GM19324 (cell line): ENCODE measurements around the gene DDX41.

Experiments
- ATAC-seq: cut with Tn5 transposase; IDR thresholded peaks from one replicate; pipeline ENCODE4 v1.9.1; 2021; ENCODE audit warnings: mild to moderate bottlenecking, moderate library complexity; ENCODE audit not compliant: unreplicated experiment, low FRiP score

DDX41 gene

DNA sequence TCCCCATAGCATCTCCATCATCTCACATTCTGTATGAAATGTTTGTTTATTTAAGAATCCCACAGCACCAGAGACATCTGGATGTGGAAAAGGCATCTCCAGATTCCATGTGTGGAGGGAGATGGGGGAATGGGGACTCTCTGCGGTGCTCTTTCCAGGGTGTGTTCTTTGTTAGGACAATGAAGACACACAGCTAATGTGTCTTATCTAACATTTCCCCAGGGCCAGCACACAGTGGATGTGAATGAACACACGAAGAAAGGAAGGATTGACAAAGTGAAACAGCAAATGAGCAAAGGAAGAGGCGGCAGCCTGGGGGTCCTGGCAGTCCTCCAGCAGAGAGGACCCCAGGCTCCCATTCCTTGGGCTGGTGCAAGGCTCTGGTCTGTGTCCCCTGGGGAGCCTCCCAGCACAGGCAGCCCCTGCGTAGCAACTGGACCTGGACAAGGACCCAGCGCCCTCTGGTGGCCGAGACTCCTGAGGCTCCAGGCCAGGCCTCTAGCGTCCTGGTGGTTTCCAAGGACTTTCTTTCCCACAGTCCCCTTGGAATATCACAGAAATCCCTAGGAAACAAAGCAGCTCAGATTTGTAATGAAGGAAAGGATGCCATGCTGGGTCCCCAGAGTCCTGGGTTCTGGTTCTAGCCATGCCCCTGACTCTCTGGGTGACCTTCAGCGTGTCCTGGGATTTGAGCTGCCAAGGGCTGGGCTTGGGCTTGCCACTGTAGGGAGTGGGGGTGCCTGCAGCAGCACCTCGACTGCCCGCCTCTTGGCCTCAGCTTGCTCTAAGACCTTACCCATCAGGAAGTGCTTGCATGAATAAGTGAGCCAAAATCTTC lies 15.9 kb downstream of the DDX41 start:
- no peak for ATAC-seq

DNA sequence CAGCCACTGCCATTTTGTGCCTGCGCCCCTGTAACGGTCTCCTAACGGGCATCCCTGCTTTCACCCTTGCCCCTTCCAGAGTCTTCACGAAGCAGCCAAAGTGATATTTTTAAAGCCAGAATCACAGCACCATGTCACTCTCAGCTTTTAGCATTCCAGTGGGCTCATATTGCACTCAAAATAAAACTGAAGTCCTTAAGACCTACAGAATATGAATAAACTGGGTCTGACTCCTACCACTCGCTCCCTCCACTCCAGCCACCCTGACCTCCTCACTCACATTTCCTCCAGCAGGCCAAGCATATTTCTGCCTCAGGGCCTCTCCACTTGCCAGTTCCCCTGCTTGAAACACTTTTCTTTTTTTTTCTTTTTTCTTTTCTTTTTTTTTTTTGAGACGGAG lies 16.9 kb downstream of the DDX41 start:
- ATAC-seq: no peak

DNA sequence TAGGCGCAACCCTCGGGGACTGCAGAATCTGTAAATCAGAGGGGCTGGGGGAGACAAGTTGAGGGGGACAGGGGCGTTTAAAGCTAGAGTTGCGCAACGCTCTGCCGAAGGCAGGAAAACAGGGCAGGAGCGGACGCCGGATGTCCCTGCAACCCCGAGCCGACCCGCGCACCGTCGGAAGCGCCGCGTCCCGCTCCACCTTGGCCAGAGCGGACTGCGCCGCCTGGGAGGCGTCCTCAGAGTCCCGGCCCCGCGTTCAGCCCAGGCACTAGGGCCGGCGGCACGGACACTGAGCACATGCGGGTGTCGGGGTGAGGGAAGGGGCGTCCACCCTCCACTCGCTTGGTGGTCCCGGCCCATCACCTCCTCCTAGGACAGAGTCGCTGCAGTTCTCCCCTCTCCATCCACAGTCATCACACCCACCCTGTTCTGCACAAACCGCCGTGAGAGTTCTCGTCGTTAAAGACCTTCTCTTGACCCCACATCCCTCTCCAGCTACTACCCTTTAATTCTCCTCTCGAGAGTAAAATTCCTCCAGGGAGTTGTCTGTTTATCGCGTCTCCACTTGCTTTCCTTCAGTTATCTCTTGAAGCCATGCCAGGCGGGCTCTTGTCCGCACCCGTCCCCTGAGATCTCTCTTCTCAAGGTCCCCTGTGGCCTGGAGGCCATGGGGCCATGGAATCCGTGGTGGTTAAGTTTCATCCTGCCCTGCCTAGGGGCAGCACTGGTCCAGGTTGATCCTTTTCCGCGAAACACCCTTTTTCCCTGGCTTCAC lies 18.6 kb downstream of the DDX41 start:
- no peak for ATAC-seq

DNA sequence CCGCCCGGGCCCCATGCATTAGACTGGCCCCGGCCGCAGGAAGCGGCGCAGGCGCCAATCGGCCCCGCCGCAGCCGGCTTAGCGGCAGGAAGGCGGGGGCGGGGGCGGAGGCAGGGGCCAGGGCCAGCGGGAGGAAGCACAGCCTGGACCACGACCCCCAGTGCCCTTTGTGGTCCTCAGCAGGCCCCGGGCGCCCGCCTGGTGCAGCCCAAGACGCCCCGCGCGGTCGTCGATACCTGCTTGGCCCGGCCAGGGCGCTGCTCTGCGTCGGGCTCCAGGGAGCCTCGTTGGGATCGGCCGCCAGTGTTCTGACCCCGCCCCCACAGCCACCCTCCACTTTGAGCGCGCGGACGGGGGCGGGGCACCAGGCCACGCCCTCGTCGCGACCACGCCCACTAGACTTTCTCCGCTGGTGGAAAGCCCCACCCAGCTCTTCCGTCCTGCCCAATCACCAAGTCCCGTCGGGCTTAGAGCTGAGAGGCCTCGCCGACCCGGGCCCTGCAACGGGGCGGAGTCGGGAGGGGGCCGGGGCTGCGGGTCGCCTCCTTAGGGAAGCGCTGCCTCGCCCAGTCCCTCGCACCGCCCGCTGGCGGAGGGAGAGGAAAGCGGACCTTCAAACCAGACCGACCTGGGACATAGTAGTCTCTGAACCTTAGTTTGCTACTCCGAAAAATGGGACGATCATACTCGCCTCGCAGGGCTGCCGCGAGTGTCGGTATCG lies 19.3 kb downstream of the DDX41 start, which contains the start of gene PDLIM7:
Gene PDLIM7 (minus strand): TSS at position 313 of the 721 bp plus-strand sequence. CDS start 1,092 bp downstream, outside the sequence.
- peak; percentile 85 for ATAC-seq

DNA sequence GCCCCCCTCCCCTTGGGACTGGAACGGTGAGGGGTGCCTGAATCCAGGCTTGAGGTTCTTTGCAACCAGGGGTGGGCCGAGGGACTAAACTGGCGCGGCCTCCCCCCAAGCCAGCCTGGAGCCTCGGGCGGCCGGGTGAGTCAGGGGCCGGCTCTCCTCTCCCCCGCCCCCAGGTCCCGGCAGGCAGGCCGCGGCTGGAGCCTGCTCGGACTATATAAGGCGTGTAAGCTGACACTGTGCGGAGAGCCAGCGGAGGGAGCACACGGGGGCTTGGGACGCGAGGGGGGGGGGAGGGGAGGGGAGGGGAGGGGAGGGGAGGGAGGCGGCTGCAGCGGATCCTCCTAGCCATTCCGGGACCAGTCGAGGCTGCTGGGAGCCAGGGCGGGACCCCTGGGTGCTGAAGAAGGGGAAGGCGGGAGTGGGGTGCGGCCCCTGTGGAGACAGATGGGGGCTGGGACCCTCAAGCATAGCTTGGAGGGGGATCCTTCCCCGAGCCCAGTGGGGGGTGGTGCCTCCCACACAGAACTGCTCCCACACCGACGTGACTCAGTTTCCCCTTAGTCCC lies 20.0 kb downstream of the DDX41 start:
- no peak for ATAC-seq

DNA sequence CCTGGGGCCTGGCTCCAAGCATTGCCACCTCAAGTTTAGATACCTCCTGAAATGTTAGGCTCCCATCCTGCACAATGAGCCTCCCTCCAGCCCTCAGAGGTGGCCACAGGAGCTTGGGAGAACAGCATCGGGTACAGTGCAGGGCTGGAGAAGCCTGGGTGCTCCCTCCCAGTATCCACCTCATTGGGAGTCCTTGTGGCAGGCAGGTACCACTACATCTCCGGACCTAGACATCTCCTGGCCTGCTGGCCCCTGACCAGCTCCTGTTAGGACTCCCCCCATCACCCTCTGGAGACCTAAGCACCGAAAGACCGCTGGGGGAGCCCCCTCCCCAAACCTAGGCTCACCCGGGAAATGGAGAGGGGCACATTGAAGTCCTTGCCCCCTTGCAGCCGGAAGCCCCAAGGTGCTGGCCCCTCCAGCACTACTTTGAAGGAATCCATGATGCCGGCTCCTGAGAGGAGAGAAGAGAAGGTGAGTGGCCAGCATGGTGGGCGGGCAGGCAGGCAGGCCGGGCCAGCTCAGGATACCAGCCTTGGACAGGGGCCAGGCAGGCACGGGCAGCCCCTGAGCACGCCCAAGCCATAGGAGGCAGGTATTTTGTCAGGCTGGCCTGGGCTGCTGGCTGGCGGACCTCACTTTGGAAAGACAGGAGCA lies 20.6 kb downstream of the DDX41 start:
- no peak for ATAC-seq

DNA sequence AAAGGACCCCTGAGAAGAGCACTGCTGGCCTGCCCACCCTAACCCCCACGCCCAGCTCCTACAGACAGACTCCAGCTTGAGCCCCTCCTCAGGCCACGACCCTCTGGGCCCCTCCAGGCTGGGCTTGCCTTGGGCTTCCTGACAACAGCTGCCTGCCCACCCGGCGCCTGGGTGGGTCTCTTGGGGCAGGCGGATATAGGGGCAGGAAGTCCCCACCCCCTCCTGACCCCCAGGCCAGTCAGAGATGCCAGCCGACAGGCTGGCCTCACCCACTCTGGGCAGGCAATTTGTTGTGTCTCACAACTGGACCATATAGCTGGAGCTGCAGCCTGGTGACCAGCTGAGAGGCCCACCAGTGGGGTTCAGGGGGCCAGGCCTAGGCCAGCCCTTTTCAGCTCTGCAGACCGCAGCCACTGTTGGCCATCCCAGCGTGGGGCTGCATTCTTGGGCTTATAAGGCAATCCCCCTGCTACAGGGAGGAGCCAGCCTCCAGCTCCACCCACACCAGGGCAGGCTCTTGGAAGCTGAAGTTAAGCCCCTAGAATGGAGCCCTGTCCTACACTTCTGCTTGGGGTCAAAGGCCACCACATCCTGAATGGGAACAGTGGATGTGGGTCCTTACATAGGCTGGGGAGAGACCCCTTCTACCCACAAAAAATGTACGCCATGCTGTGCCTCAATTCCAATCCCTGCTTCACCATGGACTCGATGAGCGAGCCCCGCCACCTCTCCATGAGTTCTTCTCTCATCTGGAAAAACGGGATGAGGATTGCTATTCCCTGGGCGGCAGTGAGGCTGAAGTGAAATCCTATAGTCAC lies 21.3 kb downstream of the DDX41 start:
- no peak for ATAC-seq

DNA sequence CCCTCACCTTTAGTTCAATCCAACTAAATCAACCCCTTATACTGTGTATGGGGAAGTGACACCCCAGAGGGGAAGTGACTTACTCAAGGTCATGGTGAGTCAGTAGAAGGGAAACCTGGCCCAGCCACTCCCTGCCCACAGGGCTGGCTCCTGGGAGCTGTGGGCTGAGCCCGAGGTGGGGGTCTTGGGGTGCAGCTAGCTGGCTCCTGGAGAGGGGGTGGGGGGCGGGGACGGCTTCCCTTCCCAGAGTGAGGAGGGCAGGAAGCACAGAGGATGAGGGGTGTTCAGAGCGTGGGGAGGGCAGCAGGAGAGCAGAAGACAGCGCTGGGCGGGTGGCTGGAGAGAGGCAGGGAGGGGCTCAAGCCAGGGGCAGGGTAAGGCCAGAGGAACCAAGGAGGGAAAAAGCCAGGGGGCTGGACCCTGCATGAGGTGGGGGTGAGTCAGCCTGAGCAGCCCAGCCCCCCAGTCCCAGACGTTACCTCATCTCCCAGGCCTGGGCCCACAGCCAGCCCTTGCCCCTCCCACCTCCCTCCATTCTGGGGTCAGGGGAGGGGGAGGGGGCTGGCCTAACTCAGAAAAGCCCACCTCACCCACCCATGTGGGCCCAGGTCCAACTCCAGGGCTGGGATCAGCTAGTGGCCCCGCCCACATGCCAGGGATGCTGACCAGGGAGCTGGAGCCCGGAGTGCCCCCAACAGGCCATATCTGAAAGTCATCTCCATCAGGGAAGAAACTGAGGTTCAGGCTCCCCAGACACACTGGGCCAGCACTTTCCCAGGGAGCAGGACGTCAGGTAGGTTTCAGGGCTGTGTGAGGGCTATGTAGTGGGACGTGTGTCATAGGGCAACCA lies 22.2 kb downstream of the DDX41 start:
- no peak for ATAC-seq

DNA sequence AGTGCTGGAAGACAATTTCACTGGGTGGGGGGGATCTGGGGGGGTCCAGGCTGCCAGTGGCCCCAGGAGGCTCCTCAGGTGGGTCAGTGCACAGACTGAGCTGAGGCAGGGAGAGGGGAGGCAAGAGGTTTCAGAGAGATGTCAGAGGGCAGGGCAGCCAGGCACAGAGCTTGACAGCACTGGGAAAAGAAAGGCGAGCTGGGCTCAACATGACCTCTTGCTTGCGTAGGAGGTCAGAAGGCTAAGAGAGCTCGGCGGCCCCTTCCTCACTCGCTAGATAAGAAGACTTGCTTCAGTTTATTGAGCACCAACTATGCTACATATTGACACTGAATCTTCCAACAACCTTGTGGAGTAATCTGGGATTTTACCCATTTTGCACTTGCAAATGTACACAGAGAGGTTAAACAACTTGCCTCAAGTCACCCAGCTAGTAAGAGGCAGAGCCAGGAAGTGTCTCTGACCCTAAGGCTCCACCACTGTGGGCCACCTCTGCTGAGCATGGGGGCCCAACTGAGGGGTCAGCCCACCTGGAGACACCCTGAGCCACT lies 22.9 kb downstream of the DDX41 start:
- ATAC-seq: no peak

DNA sequence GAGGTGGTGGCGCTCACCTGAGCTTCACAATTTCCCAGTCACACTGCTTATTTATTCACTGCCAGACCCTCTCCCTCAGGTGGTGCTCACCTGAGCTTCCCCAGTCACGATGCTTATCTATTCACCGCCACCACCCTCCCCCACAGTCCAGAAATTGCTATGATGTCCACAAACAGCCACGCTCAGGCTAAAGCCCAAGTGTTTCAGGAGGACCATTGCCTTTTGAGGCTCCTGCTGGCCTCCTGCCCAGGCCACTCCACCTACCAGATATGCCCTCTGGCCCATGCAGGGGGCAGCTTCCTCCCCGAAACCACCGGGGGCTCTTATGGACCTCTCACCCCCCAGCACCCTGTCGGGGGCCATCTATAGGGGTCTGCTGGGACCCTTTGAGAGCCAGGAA lies 23.9 kb downstream of the DDX41 start:
- no peak for ATAC-seq

DNA sequence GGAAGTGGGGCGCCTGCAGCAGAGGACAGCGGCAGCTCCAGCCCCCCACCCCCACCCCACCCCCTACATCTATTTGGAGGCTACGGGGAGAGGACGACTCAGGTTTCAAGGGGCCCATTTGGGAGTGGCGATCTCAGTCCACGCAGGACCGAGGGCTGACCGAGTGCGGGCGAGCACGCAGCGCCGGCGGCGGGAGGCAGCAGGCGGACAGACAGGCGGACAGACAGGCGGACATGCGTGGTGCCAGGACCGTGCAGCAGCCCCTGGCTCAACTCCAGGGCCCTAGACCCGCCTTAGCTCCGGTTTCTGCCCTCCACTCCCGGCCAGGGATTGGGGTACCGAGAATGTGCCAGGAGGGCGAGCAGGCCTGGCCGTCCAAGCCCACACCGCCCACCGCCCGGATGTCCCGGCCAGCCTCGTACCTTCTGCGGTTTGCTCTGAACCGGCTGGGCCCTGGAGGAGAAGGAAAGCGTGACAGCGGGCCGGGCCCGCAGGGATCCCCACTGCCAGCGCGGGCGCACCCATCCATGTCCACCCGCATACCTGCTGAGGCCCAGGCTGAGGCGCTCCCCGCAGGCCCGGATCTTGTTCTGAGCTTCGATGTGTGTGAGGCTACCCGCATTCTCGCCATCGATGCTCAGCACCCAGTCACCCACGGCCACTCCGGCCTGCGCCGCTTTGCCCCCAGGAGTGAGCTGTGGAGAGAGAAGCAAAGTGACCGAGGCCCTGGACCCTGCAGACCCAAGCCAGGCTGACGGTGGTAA lies 24.6 kb downstream of the DDX41 start:
- no peak for ATAC-seq

DNA sequence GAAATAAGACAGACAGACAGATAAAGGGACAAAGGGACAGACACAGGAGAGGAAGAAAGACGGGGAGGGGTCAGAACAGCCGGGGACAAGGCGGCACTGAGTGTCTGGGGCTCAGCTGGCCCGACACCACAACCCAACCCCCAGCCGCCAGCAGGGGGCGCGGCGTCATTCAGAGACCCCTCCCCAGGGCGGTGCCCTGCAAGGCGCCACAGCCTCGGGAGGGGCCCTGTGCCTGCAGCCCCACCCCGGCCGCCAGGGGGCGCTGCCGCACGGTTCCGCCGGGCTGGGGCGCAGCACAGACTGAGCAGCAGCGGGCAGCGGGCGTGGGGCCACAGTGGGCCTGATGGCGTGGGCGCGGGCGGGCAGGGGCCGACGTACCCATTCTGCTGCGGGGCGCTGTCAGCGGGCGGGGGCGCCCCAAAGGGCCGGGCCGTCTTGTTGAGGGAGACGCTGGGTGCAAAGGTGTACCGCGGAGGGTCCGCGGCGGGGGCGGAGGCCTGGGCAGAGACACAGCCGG lies 25.3 kb downstream of the DDX41 start:
- no peak for ATAC-seq

DNA sequence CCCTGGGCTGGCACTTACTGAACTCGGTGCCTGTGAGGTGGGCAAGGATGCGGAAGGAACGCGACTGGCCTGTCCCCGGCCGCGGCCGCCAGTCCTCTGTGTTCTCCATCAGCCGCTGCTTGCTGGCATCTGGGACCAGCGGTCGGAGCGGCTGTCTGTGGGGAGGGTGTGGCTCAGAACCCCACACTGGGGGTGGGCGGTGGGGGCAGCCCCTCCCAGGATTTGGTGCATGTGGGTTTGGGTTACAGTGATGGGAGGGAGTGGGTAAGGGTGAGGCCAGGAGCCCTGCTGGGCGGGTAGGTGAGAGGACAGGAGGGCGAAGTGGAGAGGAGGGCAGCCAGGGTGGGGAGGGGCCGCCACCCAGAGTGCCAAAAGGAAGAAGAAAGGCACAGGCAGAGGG lies 25.8 kb downstream of the DDX41 start:
- no peak for ATAC-seq

DNA sequence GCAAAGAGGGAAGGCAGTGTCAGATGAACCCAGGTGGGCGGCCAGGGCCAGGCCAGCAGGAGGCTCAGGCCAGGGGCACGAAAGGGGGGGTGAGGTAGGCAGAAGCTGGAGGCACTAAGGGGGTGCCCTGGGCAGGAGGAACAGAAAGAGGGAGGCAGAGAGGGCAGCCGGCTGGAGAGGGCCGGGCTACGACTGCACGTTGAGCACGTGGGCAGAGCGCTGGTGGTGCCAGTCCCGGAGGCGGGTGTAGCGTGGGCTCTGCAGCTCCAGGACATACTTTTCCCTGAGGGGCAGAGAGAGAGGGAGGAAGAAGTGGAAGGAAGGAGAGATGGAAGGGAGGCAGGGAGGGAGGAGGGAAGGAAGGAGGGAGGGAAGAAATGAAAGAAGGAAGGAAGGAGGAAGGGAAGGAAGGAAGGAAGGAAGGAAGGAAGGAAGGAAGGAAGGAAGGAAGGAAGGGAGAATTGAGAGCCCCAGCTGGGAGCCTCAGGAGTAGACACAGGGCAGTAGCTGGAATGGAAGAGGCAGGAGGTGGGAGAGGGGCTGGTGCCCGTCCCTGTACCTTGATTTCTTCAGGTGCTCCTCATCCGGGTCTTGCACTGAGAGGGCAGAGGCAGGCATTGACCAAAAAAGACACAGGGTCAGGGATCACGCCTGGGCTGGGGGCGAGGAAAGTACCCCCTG lies 26.3 kb downstream of the DDX41 start:
- no peak for ATAC-seq

DNA sequence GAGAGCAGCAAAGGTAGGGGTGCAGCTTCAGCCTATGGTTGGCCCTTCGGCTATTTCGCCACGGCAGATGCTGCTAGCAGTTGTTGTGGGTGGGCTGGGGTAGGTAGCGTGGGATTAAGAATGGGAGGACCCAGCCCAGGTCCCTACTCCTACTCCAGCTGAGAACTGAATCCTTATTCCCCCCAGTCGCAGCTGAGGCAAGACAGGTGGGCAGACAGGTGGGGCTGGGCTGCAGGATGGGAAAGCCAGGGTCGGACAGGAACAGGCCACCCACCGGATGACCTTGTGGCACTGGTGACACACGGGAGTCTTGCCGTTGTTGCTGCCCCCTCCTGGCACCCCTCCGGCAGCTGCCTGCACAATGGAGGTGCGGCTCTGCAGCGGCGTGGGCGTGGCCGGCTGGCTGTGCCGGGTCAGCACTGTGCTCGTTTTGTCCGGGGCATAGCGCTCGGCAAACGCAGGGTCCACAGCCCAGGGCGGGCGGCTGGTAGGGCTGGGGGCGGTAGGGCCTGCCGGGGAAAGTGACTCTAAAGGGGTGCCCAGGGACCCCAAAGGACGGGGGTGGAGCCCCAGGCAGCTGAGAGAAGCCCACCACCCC lies 27.5 kb downstream of the DDX41 start:
- no peak for ATAC-seq

DNA sequence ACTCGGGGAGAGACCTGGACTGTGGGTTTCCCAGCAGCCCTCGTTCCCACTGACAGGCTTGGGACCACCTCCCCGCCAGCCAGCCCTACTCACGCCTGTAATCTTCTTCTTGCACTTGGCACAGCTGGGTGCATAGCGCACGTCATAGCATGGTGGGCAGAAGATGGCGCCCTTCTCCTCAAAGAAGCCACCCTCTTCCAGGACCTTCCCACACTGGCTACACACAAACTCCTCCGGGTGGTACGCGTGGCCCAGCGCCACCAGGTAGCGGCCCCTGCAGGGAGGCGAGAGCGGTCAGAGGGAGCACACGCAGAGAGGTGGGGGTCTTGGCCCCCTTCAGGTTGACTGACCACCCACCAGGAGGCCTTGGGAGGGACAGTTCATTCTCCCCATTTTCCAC lies 28.8 kb downstream of the DDX41 start:
- no peak for ATAC-seq
